MV-4-11 (cell line): Measurements from ENCODE around the gene FBXO44.
"Not testable (repeated sequence)": the region's sequence is repeated elsewhere in the genome, so short reads cannot be mapped to it uniquely, and the experiment has no call there.

Source experiments
- DNase-seq: peaks from one replicate; lab custom pipeline; 2025; lab: John Stamatoyannopoulos, UW

The FBXO44 gene

GRCh38 chr1:11654137-11654938 is at the start of gene FBXO44, which contains the start of gene FBXO2:
TSS of gene FBXO44 (plus strand) at chr1:11654877. CDS start at chr1:11655836, 959 bp downstream.
TSS of gene FBXO2 (minus strand) at chr1:11654429. CDS start at chr1:11654340, 89 bp downstream.
- DNase-seq = no peak

GRCh38 chr1:11606775-11607174 is 47.9 kb upstream of the FBXO44 start:
- DNase-seq = no peak

GRCh38 chr1:11608596-11609130 is 46.0 kb upstream of the FBXO44 start:
- DNase-seq = not testable (repeated sequence)

GRCh38 chr1:11609378-11609777 is 45.3 kb upstream of the FBXO44 start:
- not testable (repeated sequence) for DNase-seq

- no peak for DNase-seq
Observed at GRCh38 chr1:11610629-11611180, 44.0 kb upstream of the FBXO44 start.

- DNase-seq = no peak
Observed at GRCh38 chr1:11611638-11612327, 42.9 kb upstream of the FBXO44 start.

- no peak for DNase-seq
Observed at GRCh38 chr1:11613347-11613746, 41.3 kb upstream of the FBXO44 start.

- no peak for DNase-seq
Observed at GRCh38 chr1:11615090-11615489, 39.6 kb upstream of the FBXO44 start.

- no peak for DNase-seq
Observed at GRCh38 chr1:11616766-11617165, 37.9 kb upstream of the FBXO44 start.

GRCh38 chr1:11617314-11617713 is 37.4 kb upstream of the FBXO44 start:
- no peak for DNase-seq

- no peak for DNase-seq
Observed at GRCh38 chr1:11617741-11618140, 36.9 kb upstream of the FBXO44 start.

- no peak for DNase-seq
Observed at GRCh38 chr1:11620405-11620804, 34.3 kb upstream of the FBXO44 start.

- no peak for DNase-seq
Observed at GRCh38 chr1:11620924-11621323, 33.8 kb upstream of the FBXO44 start.

- no peak for DNase-seq
Observed at GRCh38 chr1:11622398-11622797, 32.3 kb upstream of the FBXO44 start.

- no peak for DNase-seq
Observed at GRCh38 chr1:11623702-11624101, 31.0 kb upstream of the FBXO44 start.

- no peak for DNase-seq
Observed at GRCh38 chr1:11626551-11626950, 28.1 kb upstream of the FBXO44 start.

- DNase-seq = no peak
Observed at GRCh38 chr1:11628767-11629166, 25.9 kb upstream of the FBXO44 start.

- DNase-seq = no peak
Observed at GRCh38 chr1:11629184-11630016, 25.3 kb upstream of the FBXO44 start.

- DNase-seq = no peak
Observed at GRCh38 chr1:11634365-11635192, 20.1 kb upstream of the FBXO44 start.

GRCh38 chr1:11638121-11638520 is 16.6 kb upstream of the FBXO44 start:
- DNase-seq = no peak

GRCh38 chr1:11639372-11639771 is 15.3 kb upstream of the FBXO44 start:
- no peak for DNase-seq
